ENCODE measurements around the gene RNF126.

DNA sequence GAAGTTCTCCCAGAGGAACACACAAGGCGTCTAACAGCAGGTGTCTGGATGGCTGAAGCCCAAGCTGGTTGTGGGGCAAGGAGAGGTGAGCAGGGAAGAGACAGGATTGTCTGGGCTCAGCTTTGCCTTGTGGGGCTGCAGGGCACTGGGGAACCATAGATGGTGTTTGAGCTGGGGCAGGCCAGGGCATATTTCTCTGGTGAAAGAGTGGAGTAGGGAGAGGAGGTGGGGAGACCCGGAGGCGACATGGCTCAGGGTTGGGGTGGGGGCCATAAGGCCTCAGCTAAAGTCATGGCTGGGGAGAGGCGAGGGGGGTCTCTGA lies 40.3 kb upstream of the RNF126 start:
- TF ChIP-seq POLR2A (IDR thresholded peaks at IDR 0.05), result no peak
- TF ChIP-seq, protein P1, sequence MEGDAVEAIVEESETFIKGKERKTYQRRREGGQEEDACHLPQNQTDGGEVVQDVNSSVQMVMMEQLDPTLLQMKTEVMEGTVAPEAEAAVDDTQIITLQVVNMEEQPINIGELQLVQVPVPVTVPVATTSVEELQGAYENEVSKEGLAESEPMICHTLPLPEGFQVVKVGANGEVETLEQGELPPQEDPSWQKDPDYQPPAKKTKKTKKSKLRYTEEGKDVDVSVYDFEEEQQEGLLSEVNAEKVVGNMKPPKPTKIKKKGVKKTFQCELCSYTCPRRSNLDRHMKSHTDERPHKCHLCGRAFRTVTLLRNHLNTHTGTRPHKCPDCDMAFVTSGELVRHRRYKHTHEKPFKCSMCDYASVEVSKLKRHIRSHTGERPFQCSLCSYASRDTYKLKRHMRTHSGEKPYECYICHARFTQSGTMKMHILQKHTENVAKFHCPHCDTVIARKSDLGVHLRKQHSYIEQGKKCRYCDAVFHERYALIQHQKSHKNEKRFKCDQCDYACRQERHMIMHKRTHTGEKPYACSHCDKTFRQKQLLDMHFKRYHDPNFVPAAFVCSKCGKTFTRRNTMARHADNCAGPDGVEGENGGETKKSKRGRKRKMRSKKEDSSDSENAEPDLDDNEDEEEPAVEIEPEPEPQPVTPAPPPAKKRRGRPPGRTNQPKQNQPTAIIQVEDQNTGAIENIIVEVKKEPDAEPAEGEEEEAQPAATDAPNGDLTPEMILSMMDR (IDR thresholded peaks at IDR 0.05), result no peak
